NCI-H82 (cell line): ENCODE measurements around the gene CDCA3.

Experiments
- DNase-seq: peaks from one replicate; lab custom pipeline; 2025; lab: John Stamatoyannopoulos, UW

CDCA3 gene

GRCh38 chr12:6832125-6832524 lies 19.0 kb downstream of the CDCA3 start:
- no peak for DNase-seq

- DNase-seq, result no peak
Observed at GRCh38 chr12:6831450-6831995, 19.6 kb downstream of the CDCA3 start.

- DNase-seq, result no peak
Observed at GRCh38 chr12:6830999-6831398, 20.1 kb downstream of the CDCA3 start.

DNA sequence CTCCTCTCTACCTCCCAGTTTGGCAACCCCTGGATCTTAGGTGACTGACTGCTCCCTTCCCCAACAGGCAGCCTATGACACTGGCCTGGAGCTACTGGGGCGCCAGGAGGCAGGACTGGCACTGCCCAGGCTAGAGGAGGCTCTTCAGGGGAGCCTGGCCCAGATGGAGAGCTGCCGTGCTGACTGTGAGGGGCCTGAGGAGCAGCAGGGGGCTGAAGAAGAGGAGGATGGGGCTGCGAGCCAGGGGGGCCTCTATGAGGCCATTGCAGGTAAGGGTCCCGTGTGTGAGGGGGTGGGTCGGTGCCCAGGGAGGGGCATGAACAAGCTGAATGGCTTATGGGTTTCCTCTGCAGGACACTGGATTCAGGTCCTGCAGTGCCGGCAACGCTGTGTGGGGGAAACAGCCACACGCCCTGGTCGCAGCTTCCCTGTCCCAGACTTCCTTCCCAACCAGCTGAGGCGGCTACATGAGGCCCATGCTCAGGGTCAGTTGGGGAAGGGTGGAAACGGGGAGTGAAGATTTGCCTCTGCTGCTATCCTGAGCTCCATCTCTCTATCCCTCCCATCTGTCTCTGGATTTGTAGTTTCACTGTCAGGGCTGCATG lies 20.7 kb downstream of the CDCA3 start:
- no peak for DNase-seq

- DNase-seq, result peak; percentile 77
Observed at GRCh38 chr12:6829536-6830220, 21.4 kb downstream of the CDCA3 start.

DNA sequence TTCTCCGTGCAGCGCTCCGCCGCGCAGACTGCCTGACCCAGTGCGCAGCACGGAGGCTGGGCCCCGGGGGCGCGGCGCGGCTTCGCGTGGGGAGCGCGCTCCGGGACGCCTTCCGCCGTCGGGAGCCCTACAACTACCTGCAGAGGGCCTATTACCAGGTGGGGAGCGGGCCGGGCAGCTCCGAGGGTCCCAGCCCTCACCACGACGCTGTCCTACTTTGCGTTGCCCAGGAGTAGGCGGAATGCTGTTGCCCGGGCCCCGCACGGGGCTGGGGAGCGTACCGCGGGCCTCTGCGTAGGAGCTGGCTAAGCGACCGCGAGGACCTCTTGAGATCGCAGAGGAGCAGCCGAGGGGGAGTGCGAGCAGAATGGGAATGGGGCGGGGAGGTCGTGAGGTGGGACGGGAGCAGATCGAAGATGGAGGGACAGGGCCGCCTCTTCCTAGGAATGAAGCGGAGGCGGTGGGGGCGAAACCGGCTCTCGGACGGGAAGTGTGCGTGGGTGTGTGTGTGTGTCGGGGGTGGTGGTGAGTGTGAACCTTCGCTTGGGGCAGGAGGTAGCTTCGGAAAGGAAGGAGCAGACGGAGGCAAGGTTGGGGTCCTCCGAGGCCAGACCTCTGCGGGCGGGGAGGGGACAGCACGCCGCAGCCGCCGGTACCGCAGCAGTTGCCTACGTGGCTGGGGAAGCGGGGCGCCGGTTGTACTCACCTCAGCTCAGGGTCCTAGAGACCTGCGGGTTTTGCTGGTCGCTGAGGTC lies 22.1 kb downstream of the CDCA3 start:
- peak; percentile 77 for DNase-seq

GRCh38 chr12:6827982-6828780 lies 22.9 kb downstream of the CDCA3 start, which contains the start of gene P3H3:
Gene P3H3, plus strand, starts transcription at chr12:6828407. Its CDS starts 34 bp downstream, at chr12:6828441.
- peak; percentile 83 for DNase-seq

DNA sequence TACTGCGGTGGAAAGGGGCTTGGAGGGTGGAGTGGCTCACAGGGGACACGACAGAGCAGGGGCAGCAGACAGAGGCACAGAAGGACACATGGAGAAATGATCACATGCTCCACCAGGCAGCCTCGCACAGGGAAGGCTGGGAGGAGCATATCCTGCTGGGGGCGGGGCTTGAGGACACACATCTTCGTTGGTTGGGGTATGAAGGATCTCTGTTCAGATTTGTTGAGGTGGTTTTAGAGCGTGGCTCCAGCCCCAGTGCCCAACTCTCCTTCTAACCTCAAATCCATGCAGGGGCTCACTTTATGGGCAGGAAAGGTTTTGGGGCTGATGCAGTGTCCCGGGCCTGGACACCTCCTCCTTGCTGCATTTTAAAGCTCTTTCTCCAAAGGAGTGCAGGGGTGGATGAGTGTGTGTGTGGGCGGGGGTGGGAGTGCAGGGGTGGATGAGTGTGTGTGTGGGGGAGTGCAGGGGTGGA lies 23.6 kb downstream of the CDCA3 start:
- peak; percentile 98 for DNase-seq

GRCh38 chr12:6826734-6827436 lies 24.2 kb downstream of the CDCA3 start:
- DNase-seq, result no peak

- no peak for DNase-seq
Observed at GRCh38 chr12:6826125-6826733, 24.9 kb downstream of the CDCA3 start.

DNA sequence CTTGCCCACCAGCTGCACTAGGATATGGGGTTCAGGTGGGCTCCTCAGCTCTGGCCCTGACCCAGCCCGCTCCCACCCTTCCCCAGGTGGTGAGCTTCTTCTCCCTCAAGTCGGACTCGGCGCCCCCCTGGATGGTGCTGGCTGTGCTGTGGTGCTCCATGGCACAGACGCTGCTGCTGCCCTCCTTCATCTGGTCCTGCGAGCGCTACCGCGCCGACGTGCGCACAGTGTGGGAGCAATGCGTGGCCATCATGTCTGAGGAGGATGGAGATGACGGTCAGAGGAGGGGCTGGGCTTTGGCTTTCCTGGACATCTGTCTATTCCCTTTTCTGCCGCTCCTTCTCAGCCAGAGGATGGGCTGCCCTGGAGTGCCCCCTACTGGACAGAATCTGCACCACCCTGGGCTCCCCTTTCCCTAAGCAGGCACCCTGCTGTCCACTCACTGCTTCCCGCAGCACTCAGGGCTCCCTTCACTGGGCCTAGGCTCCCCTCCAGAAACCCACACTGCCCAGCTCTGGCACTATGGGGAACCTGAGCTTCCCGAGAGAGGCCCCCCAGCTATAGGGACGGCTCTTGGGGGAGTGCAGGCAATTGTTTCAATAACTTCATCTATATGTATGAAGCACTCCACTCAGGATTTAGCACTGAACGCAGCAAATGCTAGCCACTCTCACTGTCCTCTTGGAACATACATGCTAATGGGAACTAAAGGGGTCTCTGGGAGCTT lies 25.5 kb downstream of the CDCA3 start:
- peak; percentile 96 for DNase-seq

GRCh38 chr12:6824901-6825381 lies 26.1 kb downstream of the CDCA3 start:
- DNase-seq, result no peak

GRCh38 chr12:6824085-6824775 lies 26.9 kb downstream of the CDCA3 start:
- no peak for DNase-seq

GRCh38 chr12:6823182-6824084 lies 27.7 kb downstream of the CDCA3 start:
- DNase-seq, result no peak

GRCh38 chr12:6822426-6823135 lies 28.5 kb downstream of the CDCA3 start:
- no peak for DNase-seq

DNA sequence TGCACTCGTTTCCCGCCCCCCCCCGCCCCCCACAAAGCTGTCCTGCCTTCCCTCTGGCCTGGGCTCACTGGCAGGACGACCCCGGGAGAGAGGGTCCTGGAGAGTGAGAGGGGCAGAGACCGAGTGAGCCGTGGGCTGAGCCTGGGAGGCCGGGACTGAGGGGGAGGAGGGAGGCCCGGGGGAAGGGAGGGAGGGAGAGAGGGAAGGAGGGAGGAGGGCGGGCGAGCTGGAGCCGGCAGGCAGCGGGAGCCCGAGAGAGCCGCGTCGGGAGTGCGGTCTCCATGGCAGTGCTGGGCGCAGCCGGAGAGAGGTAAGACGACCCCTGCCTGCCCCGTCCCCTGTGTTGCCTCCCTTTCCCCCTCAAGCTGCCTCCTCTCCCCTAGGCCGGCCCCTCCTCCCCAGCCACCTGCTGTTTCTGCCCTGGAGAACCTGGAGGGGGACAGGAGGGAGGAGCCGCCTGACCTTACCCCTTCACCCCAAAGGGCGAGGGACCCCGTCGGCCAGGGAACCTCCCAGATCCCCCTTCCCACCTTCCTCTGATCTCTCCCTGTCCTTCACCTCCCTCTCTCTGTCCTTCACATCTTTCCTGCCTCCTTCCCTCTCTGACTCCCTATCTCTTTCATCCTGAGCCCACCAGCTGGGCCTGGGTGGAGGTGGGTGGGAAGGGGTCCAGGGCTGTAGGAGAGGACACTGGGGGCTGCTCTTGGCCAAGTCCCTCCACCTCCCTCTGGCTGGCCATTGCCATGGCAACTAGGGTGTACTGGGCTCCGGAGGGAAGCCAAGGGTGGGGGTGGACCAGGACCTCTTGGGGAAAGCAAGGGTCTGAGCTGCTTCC lies 29.3 kb downstream of the CDCA3 start, which contains the start of gene GPR162:
Gene GPR162, plus strand, starts transcription at position 231 of the 835 bp plus-strand sequence. CDS start 2,078 bp downstream, outside the sequence.
- peak; percentile 89 for DNase-seq
